HG02870 (cell line): ENCODE data around the gene CABLES2.
"Not testable (repeated sequence)": the region's sequence is repeated elsewhere in the genome, so short reads cannot be mapped to it uniquely, and the experiment has no call there.

ENCODE experiments used
- ATAC-seq: cut with Tn5 transposase; IDR thresholded peaks from one replicate; pipeline ENCODE4 v1.9.1; 2021; ENCODE audit warnings: mild to moderate bottlenecking, moderate library complexity; ENCODE audit not compliant: unreplicated experiment

CABLES2 gene

DNA sequence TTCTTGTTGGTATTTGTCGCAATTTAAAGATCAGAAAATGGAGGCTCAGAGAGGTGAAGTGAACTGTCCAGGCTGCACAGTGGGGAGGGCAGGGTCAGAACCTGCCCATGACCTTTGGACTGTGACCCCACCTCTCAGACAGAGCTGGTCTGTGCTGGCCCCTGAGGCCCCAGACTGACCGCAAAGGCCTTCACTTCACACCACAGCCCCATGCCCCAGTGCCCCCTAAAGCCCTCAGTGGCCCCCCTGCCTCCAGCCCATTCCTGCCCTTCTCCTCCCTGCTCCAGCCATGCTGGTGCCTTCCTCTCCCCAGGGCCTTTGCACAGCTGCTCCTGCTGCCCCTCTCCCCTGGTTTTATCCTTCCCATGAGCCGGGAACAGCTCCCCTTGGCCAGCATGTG lies 29.6 kb upstream of the CABLES2 start:
- ATAC-seq = no peak

DNA sequence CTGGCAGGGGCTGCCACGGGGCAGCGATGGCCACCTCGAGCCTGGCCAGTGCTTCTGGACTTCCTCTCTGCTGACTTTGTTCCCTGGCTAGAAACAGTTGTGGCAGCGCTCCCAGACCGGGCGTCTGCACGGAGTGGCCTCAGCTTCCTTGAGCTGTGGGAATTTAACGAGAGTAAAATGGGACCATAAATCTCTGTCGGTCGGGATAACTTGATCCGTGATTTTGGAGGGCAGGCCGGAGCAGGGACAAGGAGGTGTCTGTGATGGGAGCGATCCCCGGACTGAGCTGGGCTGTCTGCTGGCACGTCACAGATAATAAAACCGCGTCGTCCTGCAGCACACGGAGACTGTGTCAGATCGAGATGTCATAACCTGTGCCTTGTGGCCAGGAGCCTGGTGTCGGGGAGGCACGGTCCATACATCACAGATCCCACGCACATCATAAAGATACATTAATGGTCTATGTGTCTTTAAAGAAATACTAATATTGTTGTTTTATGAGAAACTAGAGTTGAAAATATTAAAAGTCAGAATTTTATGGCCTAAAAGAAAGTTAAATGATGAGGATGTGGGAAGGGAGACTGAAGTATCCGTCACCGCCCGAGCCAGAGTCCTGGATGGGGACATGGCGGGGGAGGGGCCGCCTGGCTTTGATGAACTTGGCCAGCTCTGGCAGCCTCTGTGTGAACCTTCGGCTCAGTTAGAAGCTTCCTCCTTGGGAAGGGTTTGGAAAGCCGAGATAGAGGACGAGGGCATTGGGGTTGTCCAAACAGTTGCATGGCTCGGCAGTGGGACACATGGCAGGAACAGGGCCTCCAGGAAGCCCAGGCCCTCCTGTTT lies 26.8 kb upstream of the CABLES2 start:
- ATAC-seq = no peak

DNA sequence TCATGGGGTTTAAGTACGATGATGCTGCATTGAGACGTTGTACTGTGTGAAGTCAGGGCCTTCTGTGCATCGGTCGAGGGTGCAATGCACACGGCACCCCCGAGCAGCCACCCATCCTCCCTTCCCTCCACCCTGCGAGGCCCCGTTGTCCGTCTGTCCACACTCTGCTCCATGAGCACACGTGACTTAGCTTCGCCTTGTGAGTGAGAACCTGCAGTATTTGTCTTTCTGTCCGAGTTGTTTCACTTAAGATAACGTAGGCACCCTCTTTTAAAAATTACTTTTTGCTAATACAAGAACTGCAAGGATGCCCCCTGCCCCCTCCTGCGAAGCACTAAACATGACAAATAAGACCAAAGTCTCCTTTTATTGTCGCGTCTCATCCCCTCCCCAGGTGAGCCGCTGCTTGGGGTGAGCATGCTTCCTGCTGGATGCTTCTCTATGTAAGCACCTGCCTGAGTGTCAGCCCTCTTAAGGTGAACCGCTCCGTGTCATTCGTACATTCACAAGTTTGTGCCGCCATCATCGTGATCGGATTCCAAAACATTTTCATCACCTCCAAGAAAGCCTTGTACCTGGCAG lies 23.9 kb upstream of the CABLES2 start:
- no peak for ATAC-seq

DNA sequence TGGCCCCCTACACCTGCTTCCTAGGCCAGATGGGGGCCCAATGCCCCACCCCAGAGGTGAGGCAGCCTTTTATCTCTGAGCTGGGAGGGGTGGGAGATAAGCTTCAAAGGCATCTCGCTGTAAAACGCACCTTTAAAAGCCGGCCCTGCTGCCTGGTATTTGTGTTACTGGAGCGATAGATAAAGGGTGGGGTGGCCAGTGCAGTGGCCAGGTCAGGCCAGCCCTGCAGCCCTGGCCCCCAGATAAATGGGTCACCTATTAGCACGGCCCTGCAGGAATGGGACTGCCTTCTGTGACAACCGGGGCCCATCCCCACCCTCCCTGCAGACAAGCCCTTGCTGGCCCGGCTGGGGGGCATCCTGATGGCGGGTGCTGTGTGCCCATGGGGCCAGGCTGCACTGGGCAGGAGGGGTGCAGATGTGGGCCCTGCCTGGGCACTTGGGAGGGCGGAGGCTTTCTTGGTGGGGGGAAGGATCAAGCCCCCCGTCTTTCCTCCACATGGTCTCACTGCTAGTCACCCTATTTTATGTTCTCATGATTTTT lies 23.3 kb upstream of the CABLES2 start:
- no peak for ATAC-seq

DNA sequence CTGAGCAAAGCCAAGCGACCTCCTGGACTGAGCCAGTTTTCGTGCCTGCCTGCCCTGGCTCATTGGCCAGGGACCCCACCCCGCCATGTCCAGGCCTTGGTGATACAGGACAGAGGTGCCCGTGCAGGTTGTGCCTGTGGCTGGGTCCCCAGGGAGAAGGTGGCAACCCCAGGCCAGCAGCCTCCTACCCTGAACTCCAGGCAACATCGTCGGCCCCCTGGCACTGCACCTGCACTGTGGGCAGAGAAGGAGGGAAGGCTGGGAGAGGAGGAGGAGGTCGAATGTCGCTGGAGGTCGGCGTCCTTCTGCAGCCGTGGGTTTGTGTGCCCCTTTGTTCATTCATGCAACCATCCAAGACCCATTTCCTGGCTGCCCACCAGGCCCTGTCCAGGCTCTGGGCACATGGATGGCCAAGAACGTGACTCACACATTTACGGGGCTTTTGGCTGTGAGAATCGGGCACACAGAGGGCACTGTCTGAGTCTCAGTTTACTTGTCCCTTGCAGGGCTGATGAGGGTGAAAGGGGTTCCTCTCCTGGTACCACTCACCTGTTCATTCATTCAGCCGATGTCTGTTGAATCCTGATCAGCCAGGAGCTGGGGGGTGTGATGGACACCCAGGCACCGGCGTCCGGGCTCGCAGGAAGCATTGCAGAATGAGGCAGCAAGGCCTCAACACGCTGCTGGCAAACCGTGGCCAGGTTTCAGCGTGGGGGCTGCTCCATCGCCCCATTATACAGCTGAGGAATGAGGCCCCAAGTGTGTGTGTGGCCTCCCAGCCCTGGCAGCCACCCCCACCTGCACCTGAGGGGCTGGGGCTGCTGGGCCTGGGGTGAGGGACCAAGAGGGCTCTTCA lies 22.6 kb upstream of the CABLES2 start:
- ATAC-seq = no peak

DNA sequence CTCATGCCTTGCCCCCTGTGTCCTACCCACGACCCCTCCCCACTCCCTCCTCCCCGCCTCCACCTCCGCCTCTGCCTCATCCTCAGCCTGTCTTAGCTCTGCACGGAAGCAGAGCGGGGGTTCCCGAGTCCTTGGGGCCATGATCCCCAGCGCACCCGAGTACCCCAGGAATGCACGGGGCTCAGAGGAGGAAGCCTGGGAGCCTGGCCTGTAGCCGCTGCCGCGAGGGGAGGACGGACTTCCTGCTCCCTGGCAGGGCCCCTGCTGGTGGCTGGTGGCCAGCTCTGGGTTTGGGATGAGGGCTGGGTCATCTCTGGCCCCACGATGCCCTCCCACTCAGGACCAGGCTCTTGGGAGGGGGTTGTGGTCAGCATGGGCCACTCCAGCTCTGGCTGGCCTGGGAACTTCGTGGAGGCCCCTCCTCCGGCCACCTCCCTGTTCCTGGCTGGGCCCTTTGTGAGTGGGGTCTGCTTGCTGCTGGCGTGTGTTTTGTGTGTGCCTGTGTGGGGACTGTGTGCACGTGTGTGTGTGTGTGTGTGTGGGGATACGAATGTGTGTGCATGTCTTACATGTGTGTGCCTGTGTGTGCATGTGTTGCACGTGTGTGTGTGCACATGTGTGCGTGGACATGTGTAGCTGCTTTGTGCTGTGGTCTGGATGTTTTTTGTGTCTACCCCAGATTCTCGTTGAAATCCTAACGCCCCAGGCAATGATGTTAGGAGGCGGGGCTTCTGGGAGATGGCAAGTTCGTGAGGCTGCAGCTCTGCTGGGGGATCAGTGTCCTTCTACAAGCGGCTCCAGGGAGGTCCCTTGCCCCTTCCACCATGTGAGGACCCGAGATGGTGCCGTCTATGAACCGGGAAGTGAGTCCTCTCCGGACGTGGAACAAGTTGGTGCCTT lies 21.6 kb upstream of the CABLES2 start:
- ATAC-seq = no peak

DNA sequence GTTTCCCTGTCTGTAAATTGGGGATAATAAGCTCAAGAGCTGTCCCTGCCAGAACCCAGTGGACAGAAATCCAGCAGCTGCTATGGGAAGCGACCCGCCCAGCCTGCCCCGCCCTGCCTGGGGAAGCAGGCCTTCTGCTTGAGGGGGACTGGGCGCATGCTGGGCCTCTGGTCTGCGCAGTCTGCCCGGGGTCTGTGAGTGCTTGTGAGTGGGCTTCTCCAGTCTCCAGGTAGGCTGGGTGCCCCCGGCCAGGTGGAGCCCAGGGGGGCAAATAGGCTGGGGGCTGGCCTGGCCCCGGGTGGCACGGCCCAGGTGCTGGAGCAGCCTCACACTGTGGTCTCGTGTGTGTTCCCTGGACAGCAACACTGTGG lies 20.9 kb upstream of the CABLES2 start:
- ATAC-seq = no peak

DNA sequence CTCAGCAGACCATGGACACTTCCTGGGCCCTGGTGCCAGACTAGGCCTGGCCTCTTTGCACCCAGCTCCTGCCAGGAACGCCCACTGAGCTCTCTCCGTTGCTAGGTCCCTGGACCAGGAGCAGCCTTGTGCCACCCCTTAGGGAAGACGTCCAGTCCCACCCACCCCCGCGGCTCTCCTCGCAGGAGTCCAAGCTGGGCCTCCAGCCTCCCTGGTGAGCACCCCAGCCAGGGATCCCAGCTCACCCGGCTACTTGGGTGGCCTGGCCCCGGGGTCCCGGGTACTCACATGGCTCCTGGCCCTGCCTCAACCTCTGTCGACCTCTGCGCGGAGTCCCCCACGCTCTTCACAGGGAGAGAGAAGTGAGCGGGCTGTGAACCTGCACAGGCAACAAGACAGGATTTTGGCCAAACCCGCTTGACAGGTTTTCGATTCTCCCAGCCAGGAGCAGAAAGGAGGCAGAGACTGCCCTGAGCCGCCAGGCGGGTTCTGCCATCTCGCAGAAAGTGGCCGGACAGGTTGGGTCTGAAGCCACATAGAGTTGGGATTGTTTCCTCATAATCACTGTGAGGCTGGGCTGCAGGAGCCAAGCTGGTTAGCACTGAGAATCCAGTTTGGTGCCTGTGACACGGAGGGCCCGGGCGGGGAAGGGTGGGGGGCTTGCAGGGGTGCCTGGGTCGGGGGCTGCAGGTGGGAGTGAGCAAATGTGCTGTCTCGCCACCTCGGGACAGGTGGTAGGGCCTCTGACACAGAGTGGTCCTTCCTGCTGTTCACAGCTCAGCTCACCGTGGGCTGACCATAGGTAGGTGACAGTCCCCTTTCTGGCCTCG lies 20.3 kb upstream of the CABLES2 start, which contains the start of gene RBBP8NL:
RBBP8NL (minus strand) TSS at position 368 of the 830 bp plus-strand sequence. CDS start 7,892 bp downstream, outside the sequence.
- ATAC-seq = no peak

DNA sequence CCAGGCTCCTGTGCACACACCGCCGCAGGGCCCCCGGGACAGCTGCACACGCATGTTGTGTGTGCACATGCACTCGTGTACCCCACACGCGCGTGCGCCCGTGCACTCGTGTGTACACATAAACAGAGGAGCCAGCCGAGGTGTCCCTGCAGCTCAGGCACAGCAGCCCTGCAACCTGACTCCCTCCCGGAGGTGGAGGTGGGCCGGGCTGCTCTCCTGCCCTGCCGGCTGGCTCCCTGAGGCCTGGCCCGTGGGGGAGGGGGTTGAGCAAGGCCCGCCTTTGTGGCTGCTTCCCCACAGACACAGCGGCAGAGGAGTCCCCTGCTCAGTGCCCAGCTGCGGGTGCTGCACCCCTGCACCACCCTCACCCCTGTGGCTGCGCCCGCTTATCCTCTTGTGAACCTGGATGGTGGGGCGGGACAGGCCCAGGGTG lies 19.6 kb upstream of the CABLES2 start:
- ATAC-seq = no peak

DNA sequence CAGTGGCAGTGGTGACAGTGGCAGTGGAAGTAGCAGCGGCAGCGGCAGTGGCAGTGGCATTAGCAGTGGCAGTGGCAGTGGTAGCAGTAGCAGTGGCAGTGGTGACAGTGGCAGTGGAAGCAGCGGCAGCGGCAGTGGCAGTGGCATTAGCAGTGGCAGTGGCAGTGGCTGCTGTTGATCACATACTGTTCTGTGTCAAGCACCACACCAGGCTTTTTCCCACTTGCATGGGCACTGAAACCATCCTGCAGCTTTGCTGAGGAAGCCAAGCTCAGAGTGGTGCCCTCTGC lies 18.9 kb upstream of the CABLES2 start:
- ATAC-seq = not testable (repeated sequence)

DNA sequence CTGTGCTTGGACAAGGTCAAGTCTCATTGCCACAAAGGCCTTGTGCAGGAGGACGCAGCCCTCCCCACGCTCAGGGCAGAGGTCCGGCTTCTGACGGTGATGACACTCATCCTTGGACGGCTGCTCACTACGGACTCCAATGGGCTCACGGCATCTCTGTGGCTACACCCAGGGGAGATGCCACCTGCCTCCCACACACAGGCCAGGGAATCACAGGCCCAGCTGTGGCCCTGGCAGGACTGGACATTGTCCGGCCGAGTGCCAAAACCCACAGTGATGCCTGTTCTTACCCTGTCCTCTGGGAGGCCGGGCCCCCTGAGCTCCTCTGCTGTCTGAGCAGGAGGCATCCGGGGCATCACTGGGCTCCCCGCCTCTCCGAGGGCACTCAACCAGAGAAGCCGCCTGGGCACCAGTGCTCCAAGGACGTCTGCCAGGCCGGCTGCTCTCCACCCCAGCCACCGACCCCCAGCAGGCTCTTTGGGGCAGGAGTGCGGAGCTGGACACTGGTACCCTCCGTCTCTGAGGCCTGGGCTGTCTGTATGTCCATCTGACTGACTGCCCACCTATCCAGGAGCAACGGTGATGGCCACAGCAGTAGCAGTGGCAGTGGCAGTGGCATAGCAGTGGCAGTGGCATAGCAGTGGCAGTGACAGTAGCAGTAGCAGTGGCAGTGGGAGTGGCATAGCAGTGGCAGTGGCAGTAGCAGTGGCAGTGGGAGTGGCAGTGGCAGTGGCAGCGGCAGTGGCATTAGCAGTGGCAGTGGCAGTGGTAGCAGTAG lies 18.4 kb upstream of the CABLES2 start:
- ATAC-seq = no peak

DNA sequence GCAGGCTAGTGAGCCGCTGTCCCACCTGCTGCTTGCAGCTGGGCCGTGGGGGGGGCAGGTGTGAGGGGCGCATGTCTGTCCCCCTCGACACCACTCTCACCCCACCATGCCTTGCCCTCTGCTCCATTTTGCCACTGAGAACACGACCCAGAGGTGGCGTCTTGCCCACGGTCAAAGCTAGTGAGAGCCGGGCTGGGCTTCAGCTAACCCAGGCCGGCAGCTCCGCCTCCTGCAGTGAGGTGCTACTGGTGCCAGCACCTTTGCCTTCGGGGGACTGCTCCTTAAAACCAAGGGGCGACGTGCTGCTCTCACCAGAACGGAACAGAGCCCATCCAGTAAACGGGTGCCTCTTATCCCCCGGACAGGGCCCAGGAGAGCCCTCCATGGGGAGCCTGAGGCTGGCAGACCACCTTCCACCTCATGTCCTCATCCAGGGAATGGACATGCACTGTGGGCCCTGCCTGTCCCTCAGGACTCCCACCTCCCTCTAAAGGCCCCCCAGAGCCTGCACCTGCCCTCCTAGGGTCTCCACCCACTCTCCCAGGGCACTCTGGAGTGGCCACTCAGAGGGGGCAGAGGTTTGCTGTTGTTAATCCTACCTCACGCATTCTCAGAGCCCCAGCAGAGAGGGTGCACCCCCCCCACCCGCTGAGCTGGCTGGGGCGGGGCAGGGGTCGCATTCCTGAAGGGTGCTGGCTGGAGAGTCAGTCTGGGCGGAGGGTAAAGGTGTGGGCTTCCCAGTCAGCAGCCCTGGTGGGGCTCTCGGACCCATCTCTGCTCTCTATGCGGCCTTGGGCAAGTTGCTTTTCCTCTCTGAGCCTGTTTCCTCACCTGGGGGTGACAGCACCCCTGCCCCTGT lies 17.4 kb upstream of the CABLES2 start:
- ATAC-seq = no peak

DNA sequence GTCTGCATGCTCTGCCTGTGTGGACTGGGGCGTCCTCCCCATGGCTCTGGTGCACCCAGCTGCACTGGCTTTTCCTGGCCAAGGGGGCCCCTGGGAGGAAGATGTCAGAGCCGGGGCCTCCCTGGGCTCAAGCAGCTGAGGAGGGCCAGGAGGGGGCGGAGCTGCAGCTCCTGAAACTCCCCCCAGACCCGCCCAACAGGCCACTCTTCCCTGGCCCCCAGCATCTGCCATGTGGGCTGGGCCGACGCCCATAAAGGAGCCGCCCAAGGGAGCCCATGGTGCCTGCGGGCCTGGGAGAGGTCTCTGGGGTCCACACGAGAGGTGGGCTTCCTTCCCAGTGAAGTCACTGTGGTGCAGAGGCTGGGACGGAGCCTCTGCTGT lies 16.2 kb upstream of the CABLES2 start:
- ATAC-seq = no peak

DNA sequence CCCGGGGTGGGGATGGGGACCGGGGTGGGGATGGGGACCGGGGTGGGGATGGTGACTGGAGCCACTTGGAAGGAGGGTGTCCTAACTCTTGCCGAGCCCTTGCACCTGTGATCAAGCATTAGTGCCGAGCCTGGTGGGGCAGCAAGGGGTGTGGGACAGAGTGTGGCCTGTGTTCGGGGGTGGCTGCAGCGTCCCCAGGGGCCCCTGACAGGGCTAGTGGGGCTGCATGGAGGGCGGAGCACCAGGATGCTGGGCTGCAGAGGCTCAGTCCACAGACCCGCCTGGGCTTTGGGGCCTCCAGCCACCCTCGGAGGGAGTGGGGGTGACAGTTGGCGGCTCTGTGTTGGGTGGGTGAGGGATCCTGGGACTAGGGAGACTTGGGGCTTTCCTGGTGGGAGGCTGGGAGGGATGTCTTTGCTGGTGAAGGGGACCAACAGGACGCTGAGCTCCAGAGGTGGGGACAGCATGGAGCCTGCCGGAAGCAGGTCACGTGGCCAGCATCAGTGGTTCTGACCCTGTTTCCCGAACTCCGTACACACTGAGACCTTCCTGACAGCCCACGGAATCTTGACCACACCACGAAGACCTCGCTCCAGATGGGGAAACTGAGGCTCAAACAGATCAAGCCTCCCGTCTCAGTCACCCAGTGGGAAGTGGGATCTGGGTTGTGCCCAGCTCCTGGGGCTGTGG lies 15.7 kb upstream of the CABLES2 start:
- ATAC-seq = no peak

DNA sequence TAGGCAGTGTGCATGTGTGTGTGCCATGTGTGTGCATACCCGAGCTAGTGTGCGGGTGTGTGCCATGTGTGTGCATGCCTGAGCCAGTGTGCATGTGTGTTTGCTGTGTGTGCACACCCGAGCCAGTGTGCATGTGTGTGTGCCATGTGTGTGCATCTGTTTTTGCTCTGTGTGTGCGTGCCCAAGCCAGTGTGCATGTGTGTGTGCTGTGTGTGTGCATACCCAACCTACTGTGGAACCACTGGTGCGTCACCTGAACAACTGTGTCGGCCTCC lies 14.6 kb upstream of the CABLES2 start:
- no peak for ATAC-seq

DNA sequence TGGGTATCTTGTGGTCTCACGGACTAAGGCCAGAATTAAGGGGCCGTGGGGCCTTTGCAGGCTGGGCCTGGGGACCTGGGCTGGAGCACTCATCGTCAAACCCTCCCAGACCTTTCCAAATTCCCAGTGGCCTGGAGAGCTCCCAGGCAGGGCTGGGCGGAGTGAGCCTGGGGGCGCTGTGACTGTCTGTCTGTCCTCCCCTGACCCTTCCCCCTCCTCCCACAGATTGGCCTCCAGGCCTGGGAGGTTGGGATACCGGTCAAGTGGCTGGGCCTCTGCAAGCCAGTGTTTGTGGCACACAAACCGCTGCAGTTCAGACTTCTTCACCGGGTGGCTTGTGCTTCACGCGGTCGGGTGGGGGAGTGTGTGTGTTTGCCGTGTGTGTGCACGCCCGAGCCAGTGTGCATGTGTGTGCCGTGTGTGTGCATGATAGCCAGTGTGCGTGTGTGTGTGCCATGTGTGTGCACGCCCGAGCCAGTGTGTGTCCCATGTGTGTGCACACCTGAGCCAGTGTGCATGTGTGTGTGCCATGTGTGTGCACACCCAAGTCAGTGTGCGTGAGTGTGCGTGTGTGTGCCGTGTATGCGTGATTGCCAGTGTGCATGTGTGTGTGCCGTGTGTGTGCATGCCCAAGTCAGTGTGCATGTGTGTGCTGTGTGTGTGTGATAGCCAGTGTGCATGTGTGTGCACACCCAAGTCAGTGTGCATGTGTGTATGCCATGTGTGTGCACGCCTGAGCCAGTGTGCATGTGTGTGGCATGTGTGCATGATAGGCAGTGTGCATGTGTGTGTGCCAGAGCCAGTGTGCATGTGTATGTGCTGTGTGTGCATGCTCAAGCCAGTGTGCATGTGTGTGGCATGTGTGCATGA lies 14.0 kb upstream of the CABLES2 start:
- ATAC-seq = no peak

DNA sequence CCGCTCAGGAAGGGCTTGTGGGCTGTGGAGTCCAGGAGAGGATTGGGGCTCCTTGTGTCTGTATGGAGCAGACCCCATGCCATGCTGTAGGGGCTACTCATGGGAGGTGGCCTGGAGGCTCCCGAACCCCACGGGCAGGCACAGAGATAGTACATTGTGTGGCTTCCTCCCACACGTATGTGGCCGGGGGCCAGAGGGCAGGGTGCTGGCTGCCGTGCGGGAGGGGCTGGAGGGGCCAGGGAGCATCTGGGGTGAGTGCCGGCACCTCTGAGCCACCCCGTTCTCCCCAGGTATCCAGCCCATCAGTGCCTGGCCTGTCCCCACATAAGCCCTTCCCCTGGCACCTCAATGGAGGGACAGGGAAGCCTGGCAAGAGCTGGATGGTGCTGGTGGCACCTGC lies 12.7 kb upstream of the CABLES2 start:
- ATAC-seq = no peak
